SKM-1 (cell line): ENCODE measurements around the gene REEP3.
"Not testable (repeated sequence)": the region's sequence is repeated elsewhere in the genome, so short reads cannot be mapped to it uniquely, and the experiment has no call there.

ENCODE experiments used
- DNase-seq: peaks from one replicate; lab custom pipeline; 2025; ENCODE audit not compliant: unreplicated experiment; lab: John Stamatoyannopoulos, UW

REEP3 gene

DNA sequence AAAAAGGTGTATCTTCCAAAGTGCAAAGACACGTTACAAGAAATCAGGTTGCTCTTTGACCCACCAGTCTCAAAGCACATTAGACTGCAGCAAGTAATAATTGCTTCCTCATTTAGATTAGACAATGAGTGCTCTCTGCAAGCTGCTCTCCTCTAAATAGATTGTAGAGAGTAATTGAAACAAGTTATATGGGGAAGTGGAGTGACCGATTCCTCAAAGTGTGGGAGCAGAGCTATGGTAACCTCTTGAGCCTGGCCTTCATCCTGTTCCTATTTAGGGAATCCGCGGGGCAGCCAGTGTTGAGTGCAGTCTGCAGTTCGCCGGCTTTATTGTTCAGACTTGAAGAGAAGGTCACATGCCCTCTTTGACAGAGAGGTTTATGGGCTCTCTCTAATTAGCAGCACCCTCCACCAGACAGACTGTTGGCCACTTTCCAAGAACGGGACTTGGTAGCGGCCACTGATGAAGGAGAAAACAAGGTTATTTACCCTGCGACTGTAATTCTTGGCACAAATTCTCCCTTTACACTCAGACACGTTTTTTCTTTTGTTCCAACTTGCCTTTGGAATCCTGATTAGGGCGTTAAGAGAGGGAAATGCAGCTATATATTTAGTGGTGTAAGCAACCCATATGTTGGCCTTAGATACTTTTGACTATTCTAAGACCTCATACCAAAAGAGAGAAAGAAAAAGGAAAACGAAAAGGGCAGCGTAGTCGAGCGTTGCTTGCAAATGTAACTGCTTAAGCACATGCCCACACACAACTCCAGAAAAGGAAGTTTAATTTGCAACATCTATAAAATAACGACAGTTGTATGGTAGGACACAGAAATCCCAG, 107.5 kb downstream of the REEP3 start:
- DNase-seq, result peak; percentile 92

DNA sequence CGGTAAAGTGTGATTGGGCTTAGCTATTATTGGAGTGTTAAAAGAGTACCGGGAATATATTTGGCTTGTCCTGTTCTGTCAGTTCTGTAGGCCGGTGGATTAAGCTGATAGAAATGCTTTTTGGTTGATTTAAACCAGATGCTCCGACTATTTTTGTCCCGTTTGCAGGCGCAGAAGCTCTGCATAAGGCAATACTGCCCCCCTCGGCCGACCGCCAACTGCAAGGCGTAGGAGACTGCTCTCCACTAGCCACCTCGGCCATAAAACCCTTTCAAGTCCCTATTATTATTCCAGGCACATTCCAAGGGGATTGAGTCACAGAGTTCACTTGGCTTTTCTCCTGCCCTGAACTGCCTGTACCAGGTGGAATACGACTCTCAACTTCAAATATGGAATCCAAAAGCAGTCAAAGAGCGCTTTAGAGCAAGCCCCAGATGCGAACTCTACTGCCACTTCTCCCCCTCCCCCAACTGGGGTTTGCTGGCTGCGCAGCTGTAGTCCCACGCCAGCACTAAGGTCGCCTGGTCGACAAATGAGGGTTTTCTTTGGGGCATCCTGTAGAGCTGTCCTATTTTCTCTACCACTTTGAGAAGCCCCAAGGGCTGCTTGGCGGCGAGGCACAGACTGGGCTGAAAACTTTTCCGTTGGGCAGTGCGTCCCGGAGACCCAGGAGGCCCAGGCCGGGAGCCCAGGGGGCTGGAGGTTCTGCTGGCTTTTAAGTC, 108.3 kb downstream of the REEP3 start:
- peak; percentile 38 for DNase-seq

DNA sequence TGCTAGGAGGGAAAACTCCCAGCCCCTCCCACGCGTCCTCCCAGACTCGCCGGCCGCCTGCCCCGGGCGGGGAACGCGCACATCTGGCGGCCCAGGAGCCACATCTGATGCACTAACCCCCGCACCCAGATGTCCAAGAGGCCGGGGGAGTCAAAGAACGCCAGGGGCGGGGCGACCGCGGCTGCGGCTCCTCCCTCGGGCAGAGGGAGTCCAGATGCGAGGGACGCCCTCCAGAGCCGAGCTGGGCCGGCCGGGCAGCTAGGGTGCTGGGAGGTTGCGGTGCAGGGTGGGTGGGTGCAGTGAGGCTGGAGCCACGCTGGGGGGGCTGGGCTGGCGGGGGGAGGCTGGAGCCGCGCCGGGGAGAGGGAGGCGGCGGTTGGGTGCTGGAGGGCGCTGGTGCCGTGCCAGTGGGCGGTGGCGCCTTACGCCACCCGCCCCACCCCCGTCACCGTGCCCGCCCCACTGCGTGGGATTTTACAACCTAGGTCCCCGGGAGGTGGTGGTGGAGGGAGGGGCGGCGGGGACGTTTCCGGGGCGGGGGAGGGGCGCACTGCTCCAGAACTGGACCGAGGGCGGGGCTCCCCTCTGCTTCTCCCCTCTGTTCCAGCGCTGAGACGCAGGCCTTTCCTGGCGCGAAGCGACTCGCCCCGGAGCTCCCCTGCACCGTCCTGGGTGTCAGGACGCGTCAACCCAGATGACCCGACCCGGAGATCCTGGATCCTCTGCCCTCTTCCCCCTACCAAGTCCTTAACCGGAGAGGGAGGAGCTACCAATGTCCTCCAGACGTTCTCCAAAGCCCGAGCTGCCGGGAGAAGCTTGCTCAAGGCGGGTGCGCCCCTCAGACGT, 109.1 kb downstream of the REEP3 start:
- no peak for DNase-seq

DNA sequence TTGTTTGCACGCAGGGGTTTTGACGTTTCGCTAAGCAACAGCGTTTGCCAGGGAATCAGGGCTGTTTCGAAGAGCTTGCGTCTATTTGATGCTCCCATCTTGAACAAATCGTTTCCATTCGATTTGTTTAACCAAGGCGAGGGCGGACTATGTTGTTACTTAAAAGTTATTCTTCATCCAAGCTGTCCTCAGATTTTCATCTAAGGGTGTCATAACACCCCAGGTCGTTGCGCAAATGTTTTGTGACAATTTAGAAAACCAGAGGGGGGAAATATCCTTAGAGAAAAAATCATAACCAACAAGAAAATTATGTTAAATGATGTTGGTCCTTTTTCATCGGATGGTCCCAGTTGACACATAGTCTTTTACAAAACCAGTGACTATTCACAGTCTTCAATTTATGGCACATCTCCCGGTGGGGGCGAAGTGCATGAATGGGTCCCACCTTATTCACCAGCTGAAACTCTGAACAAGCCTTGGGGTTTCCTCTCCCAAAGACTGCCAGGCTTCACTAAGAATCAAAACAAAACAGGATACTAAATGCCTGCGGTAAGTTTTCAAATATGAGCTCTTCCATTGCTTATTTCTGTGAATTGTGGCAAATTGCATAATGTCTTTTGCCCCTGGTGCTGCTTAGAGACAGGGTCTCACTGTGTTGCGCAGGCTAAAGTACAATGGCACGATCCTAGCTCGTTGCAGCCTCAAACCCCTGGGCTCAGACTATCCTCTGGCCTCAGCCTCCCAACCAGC, 109.9 kb downstream of the REEP3 start:
- no peak for DNase-seq

DNA sequence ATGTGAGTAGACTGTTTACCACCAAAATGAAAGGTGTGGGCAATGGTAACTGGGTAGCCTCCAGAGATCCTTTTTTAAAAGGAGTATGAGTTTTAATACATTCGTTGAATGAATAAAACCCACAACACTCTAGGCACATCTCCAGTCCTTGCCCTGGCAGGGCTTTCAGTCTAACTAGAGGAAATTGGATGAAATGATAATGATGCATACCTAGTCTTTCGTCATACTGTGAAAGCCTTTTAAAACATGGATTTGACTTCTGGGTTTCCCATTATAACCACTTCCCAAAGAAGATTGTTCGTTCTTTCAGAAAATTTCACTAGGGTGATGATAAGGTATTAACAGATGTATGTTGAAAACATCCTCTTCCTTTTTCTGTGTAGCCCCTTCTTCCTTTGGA, 110.8 kb downstream of the REEP3 start:
- DNase-seq, result no peak

DNA sequence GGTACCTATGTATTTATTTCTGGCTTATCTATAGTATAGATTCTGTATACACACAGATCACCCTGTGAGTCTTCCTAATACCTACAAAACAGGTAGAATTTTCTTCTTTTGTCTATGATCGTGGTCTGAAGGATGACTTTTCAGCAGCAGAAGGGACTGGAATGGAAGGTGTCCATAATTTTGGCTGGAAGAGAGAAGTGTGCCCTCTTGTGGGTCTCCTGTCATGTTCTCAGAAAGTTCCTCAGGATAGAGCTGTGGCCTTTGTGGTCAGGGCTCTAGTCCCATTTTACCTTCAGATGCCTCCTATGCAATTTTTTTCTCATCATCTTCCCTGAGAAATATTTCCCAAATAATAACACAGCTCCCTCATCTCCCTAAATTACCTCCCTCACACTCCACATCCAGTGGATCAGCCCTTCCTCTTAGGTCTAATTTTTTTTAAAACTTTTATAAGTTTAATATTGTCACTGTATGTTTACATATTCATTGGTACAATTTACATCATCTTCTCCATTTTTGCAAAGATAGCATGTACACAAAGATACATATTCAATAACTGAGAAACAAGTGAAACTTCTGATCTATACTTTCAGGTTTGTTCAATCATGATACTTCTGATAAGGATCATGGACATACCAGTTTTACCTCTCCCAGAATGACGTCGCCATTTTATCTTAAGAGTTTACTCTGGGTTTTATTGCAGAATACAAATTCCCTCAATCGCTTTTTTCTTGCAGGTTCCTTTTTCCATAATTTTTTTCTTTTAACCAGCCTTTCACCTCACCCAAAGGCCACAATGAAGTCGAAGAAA, 112.7 kb downstream of the REEP3 start:
- DNase-seq, result no peak

DNA sequence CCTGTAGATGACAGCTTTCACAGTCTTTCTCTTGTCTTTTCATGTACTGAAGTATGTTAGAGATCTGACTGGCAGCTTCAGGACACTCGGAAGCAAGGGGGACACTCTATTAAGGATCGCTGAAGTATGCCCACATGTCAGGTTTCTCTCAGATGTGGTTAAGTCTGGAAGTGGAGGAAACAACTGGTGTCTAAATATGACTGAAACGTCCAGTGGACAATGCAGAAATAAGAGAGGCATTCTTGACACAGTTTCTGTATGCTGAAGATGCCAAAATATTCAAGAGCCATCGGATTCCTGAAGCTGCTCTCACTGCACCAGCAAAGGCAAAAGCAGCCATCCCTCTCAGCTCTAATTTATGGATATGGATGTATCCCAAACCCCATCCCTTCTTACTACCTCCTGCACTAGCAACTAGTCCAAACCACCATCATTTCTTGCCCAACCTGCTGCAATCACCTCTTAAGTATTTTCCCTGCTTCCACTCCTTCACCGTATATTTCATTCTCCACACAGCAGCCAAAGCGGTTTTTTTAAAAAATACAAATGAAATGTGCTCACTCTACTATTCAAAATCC, 113.4 kb downstream of the REEP3 start:
- no peak for DNase-seq

DNA sequence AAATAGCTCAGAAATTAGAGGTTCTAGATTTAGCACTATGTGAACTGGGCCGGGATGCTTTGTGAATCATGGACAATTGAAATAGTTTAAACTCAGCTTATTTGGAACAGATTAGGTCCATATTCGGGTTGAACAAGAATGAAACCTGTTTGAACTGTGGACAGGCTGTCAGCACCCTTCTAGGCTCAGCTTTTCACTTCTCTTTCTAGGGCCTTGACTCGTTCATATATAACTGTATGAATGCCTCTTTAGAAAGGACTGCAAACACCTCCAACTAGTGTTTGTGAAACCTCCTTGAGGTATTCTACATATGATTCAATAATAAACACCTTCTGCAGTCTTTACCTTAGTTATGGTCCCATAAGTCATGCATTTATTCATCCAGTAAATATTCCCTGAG, 115.6 kb downstream of the REEP3 start:
- DNase-seq, result no peak

DNA sequence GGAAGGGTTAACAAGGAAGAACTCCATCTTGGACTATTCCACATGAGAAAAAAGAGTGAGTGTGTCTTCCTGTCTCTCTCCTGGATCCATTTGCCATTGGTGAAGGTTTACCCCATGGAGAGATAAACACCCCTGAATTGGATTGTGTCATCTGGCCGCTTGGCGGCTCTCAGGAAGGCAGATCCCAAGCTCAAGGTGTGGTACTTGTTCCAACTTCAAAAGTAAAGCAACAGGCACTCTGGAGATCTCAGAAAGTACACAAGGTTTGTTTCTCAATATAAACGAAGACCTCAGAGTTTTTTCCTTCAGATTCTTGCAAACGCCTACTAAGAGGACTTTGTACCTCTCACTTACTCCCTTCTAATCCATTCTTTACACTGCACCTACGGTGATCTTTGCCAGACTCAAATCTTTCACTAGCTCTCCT, 116.7 kb downstream of the REEP3 start:
- no peak for DNase-seq

DNA sequence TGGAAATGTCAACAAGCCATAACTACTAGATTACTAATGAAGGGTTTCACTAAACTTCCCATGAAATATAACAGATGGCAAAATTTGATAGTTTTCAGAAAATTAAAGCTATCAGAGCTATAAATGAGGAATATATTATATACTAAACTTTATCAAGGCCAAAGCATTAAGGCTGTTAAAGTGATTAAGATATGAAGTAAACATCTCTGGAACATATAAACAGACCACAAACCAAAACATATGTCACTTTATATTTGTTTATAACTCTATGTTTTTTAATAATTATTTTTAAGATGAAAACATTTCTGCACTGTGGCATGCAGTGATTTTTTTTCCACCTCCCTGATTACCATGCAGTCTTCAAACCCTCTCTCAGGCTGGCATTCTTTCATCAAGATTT, 120.2 kb downstream of the REEP3 start:
- no peak for DNase-seq

DNA sequence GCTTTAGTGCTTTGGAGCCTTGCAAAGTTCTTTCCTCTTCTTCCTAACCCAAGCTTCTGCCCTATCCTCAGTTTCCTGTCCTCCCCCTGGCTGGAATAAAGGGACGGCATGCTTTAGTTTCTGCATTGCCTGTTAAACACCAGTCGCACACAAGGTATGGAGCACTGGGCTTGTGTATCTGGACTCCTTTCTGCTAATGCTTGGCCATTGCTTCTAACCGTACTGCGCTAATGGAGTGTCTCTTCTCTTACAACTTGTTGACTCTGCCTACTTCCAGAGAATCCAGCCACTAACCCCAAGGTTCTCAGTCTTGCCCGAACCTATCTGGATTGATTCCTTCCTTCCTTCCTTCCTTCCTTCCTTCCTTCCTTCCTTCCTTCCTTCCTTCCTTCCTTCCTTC, 120.6 kb downstream of the REEP3 start:
- no peak for DNase-seq

DNA sequence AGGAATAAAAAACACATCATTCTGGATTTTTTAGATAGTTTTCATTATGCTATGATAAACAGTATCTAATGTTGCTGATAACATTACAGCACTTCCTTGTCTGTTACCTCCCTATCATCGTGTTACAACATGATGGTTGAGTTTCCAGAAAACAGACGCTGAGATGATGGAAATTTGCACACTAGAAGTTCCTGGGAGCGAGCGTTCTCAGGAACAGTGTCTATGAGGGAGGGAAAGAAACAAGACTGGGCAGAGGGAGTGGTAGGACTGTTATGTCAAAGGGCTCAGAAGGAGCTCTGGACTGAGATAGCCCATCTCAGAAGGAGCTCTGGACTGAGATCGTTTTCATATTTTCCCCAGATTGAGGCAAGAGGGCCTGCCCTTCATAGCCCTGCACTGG, 121.6 kb downstream of the REEP3 start:
- DNase-seq, result no peak

DNA sequence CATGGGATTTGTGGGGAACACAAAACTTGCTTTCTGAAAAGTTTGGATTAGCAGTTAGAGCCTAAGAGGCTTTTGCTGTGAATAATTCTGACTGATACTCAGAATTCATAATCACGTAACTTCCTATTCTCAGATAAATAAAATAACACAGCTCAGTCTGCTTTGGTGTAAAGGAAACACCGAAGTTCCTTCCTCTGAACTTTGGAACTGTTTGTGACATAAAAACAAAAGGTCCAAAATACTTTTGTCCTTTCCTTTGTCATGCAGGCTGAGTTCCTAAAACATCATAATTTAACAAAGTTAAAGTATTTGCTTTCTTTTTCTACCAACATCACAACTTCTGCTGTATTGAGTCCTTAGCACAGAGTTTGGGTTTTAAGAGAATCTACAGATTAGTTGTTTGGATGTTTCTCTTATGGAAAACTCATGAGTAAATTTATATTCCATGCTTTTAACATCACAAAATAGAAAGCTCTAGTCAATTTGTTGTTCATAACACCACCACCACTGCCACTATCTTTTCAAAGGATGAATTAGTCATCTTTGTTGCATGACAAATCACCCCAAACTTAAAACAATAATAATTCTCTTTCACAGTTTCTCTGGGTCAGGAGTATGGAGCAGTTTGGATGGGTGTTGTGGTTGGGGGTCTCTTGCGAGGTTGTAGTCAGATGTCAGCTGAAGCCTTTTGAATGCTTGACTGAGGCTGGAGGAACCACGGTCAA, 123.4 kb downstream of the REEP3 start:
- no peak for DNase-seq

DNA sequence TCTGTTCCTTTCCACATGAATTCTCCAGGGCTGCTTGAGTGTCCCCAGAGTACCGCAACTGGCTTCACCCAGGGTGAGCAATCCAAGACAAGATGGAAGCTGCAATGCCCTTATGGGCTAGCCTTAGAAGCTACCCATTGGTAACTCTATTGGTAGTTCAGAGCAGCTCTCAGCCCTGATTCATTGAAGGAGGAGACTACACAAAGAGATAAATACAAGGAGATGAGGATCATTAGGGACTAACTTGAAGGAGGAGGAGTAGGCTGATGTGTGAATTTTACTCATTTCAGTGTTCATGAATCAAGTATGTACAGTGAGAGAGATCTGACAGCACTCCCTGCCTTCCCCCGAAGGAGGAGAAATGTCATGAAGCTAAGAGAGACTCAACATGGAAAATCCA, 124.0 kb downstream of the REEP3 start:
- DNase-seq, result no peak

DNA sequence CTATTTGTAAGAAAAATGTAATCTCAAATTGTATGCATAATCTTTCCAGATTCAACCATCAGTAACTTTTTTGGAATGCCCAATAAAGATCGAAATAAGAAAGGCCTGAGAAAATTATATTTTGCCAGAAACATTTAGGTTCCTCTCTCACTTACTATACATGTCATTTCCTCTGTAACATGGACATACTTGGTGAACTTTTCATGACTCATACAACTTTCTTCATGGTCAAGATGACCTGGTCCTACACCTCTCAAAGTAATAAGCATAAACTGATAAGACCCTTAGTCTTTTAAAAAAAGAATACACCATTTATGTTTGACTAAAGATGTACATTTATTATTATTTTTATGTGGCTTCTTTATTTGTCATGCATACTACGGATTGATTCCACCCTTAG, 125.3 kb downstream of the REEP3 start:
- DNase-seq, result no peak

DNA sequence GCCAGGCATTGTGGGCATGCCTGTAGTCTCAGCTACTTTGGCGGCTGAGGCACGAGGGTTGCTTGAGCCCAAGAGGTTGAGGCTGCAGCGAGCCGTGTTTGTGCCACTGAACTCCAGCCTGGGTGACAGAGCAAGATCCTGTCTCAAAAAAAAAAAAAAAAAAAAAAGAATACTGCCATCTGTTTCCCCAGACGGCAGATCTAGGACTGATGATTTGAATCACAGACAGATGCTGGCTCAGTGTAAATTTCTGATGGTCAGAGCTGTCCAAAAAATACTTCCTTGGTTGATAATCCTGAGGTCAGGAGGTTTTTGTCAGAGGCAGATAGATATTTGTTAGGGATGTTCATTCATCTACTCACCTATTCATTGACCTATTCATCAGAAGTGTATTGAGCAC, 130.7 kb downstream of the REEP3 start:
- no peak for DNase-seq

DNA sequence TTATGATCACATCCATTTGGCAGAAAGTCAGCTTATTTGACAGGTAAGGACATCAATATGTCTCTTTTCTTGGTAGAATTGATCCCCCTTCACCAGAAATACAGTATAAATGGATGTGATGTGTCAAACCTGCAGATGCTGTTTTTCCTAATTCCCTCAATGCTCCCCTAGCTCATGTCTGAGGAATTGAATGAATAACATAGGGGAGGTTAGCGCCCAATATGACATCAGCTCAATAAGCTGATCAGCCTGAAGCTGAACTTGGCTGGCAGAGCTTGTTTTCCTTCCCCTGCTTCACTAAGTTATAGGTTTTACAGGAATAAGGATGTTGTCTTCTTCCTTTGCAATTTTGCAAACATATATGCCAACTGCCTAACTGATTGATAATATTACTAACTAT, 132.5 kb downstream of the REEP3 start:
- DNase-seq, result no peak

DNA sequence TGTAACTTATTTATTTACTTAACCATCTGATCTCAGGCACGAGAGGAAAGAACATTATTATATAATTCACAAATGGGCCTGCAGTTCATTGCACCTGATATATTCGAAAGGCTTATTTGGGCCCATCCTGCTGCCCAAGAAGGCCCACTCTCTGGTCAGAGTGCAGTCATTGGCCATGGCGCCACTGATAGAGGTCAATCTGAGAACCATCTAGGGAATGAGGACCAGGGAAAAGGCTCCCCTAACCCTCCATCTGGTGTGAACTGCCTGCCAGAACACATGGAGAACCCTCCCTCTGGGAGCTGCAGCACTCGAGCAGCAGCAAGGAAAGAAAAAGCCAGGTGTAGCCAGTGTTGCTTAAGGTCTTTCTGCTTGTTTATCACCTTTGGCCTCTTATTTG, 136.6 kb downstream of the REEP3 start:
- DNase-seq, result no peak

DNA sequence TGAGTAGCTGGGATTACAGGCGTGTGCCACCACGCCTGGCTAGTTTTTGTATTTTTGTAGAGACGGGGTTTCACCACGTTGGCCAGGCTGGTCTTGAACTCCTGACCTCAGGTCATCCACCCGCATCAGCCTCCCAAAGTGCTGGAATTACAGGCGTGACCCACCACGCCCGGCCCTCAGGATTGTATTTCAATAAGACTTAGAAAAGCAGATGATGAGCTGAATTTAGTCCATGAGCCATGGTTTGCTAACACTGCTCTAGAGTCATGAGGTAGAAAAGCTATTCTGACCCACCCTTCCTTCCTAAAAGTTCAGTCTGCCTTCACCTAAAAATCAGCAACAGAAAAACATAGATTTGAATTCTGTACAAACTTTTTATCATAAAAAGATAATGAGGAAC, 139.7 kb downstream of the REEP3 start:
- not testable (repeated sequence) for DNase-seq
